Uterus (tissue), 2 donors: Measurements from ENCODE around the gene STEAP1.

Source experiments
- POLR2A ChIP-seq, 2 donors: fragments of 450-650 bp; IDR thresholded peaks; one replicate each; pipeline ENCODE4 v1.6.1; 2016; ENCODE audit warnings: antibody characterized with exemption in 2 of 2, mild to moderate bottlenecking in 1 of 2, moderate library complexity in 1 of 2
- TF ChIP-seq, protein P1 (sequence below), 4 experiments: fragments of 200-600 bp in 2 of 4; fragments of 450-650 bp in 2 of 4; sonication (generic) in 2 of 4; IDR thresholded peaks; one replicate each; pipeline ENCODE4 v1.5.1; 2016 to 2019; ENCODE audit warnings: antibody characterized with exemption in 4 of 4, mild to moderate bottlenecking in 2 of 4, moderate library complexity in 1 of 4

DNA sequence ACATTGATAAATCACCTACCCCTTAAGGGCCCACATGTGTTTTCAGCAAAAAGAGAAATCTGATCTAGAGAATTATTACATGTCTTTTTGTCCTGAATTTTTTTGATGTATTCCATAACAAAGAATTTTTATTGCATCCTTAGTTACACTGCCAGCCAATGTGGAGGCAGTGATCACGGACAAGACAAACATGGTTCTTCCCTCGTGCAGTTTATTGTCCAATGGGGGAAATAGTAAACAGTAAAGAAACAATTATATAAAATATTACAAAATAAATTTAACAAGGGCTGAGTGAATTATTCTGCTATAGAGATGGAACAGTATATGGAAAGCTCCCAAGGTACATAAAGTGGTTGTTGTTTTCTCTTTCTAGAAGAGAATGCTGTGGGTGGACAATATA is 59.3 kb downstream of the STEAP1 start:
- TF ChIP-seq, protein P1, sequence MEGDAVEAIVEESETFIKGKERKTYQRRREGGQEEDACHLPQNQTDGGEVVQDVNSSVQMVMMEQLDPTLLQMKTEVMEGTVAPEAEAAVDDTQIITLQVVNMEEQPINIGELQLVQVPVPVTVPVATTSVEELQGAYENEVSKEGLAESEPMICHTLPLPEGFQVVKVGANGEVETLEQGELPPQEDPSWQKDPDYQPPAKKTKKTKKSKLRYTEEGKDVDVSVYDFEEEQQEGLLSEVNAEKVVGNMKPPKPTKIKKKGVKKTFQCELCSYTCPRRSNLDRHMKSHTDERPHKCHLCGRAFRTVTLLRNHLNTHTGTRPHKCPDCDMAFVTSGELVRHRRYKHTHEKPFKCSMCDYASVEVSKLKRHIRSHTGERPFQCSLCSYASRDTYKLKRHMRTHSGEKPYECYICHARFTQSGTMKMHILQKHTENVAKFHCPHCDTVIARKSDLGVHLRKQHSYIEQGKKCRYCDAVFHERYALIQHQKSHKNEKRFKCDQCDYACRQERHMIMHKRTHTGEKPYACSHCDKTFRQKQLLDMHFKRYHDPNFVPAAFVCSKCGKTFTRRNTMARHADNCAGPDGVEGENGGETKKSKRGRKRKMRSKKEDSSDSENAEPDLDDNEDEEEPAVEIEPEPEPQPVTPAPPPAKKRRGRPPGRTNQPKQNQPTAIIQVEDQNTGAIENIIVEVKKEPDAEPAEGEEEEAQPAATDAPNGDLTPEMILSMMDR (IDR thresholded peaks at IDR 0.05): no peak
- no peak for TF ChIP-seq POLR2A (IDR thresholded peaks at IDR 0.05)
